Gastroesophageal sphincter (tissue), 3 donors: ENCODE measurements around the gene IFI44.

Experiments used
- POLR2A ChIP-seq, 2 donors: fragments of 450-650 bp; IDR thresholded peaks; one replicate each; pipeline ENCODE4 v1.6.1; 2017; ENCODE audit warnings: antibody characterized with exemption in 2 of 2, mild to moderate bottlenecking in 2 of 2, moderate library complexity in 1 of 2
- TF ChIP-seq, protein P1 (sequence below), 4 experiments: fragments of 200-600 bp in 2 of 4; fragments of 450-650 bp in 2 of 4; sonication (generic) in 1 of 4; IDR thresholded peaks; one replicate each; pipeline ENCODE4 v1.5.1; 2017 to 2019; ENCODE audit warnings: antibody characterized with exemption in 4 of 4, mild to moderate bottlenecking in 2 of 4, moderate library complexity in 2 of 4

DNA sequence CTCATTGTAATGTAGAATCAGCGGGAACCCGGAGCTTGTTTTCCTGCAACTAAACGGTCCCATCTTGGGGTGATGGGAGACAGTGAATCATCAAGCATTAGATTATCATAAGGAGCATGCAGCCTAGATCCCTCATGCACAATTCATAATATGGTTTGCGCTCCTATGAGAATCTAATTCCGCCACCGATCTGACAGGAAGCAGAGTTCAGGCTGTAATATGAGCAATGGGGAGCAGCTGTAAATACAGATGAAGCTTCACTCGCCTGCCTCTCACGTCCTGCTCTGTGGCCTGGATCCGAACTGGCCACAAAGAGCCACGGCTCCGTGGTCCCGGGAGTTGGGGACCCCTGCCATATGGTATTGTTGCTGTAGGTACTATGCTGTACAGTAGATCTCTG is 1.6 kb downstream of the IFI44 start:
- TF ChIP-seq, protein P1, sequence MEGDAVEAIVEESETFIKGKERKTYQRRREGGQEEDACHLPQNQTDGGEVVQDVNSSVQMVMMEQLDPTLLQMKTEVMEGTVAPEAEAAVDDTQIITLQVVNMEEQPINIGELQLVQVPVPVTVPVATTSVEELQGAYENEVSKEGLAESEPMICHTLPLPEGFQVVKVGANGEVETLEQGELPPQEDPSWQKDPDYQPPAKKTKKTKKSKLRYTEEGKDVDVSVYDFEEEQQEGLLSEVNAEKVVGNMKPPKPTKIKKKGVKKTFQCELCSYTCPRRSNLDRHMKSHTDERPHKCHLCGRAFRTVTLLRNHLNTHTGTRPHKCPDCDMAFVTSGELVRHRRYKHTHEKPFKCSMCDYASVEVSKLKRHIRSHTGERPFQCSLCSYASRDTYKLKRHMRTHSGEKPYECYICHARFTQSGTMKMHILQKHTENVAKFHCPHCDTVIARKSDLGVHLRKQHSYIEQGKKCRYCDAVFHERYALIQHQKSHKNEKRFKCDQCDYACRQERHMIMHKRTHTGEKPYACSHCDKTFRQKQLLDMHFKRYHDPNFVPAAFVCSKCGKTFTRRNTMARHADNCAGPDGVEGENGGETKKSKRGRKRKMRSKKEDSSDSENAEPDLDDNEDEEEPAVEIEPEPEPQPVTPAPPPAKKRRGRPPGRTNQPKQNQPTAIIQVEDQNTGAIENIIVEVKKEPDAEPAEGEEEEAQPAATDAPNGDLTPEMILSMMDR (IDR thresholded peaks at IDR 0.05) = no peak
- no peak for TF ChIP-seq POLR2A (IDR thresholded peaks at IDR 0.05)
